Fibroblast of pulmonary artery (primary cell): ENCODE data around the gene ANTXR1.

Experiments
- DNase-seq: peaks from one replicate; pipeline ENCODE4 v3.0.0-alpha.2; 2010; ENCODE audit warnings: low read depth
- H3K4me3 ChIP-seq: replicated peaks from 2 replicates; pipeline ENCODE4 v1.5.1; 2011; ENCODE audit warnings: low read depth, mild to moderate bottlenecking, control low read depth, low read length, moderate library complexity
- CTCF ChIP-seq: IDR thresholded peaks from 2 replicates; pipeline ENCODE4 v1.5.1; 2011; ENCODE audit warnings: mild to moderate bottlenecking, control low read depth, low read length, inconsistent platforms; ENCODE audit errors: missing control alignments

ANTXR1 gene

GRCh38 chr2:69089266-69089665 lies 76.3 kb downstream of the ANTXR1 start:
- peak; percentile 68 for DNase-seq

GRCh38 chr2:69089998-69090397 lies 77.0 kb downstream of the ANTXR1 start:
- H3K4me3 ChIP-seq = no peak overlapping the region
- DNase-seq = no peak
- TF ChIP-seq CTCF = no peak

More at GRCh38 chr2:69089266-69089665, 76.3 kb downstream of the ANTXR1 start:
- no peak for TF ChIP-seq CTCF
- H3K4me3 ChIP-seq = no peak overlapping the region

DNA sequence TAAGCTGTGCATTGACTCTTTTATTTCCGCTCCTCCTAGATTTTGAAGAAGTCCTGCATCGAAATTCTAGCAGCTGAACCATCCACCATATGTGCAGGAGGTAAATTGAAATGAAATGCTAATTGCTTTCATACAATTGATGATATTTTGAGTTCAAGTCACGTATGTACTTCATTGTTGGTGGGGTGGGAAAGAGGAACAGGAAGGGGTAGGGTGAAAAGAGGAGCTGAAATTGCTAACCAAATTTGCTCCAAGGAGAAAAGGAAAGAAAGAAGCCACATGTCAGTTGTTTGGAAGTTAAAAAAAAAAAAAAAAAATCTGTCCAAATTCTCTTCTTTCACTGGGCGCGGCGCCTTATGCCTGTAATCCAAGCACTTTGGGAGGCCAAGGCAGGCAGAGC lies 77.8 kb downstream of the ANTXR1 start:
- TF ChIP-seq CTCF = no peak
- no peak overlapping the region for H3K4me3 ChIP-seq
- DNase-seq = no peak

DNA sequence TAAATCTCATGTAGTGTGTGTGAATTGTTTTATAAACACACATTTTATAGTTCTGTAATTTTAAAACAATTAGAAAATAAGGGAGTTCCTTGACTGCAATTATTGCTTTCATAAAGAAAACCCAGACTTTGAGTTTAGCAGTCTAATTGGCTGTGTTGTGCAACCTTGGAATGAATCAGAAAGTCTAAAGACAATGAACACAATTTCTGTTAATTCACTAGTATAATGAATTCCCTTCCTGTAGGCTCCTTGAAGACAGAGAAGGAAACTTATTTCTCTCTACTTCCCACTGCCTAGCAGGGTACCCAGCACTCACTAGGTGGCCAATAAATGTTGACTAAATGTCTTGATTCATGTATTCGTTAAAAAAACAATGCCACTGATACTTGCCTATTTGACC lies 79.9 kb downstream of the ANTXR1 start:
- H3K4me3 ChIP-seq = no peak overlapping the region
- TF ChIP-seq CTCF = no peak
- DNase-seq = peak; percentile 42

- DNase-seq = peak; percentile 81
- TF ChIP-seq CTCF = no peak
- H3K4me3 ChIP-seq = no peak overlapping the region
Measured at GRCh38 chr2:69095305-69095704, 82.3 kb downstream of the ANTXR1 start.

GRCh38 chr2:69096326-69097095 lies 83.5 kb downstream of the ANTXR1 start:
- TF ChIP-seq CTCF = no peak
- no peak overlapping the region for H3K4me3 ChIP-seq
- no peak for DNase-seq

DNA sequence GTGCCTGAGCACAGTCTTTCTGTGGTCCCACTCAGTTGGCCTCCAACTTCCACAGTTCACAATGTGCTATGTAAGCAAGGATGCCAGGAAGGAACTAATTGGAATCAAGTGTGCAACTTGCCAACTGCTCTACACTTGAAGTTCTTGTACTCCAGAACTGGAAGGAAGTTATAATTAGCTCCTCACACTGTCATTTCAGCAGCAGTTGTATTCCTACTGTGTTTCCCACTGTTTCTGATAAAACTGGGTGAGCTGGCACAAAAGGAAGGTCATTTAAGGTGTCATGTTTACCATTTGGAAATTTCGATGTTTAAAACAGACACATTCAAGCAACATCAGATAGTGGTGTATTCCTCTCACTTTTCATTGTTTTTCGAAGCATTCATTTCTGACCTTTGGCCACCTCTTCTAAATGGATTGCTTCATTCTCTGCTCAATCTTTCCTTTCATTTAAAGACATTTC lies 84.2 kb downstream of the ANTXR1 start:
- DNase-seq = peak; percentile 38
- no peak overlapping the region for H3K4me3 ChIP-seq
- no peak for TF ChIP-seq CTCF
